ENCODE results near the gene GYG1. TPM values are rescaled to one million over a fixed set of nuclear protein-coding genes. Genes with fewer than 3 reads are reported as not detected.

Gene GYG1
- total RNA-seq, 1 experiment from 2014 or later, result 34.8 TPM

DNA sequence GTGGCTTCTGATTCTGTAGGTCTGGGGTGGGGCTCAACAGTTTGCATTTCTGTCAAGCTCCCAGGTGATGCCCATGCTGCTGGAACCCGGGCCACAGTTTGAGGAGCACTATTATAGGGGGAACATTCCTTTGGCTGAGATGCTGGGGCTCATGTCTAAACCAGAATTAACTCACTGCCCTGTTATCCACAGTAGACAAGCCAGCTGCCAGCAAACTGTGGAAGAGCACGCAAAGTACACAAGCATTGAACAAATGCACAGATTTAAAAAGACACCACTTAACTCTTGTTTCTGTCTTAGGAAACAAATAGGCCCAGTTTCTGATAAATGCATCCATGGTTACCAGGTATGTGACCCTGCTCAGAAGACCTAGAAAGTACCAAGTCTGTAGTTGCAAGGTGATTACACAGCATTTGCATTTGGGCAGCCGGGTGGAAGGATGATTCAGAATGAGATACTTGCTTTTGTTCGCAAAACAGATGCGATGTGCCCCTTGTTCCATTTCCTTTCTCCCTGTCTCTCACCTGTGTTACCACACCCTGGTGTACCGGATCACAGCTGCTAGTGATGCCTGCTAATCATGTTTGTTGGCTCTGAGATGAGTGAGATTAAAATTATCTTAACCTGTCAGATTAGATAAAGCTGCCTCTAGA lies 12.4 kb downstream of the GYG1 start:
- TF ChIP-seq PRRX2 (CRISPR knock-in tag; IDR thresholded peaks at IDR 0.05), result no peak
- no peak for TF ChIP-seq ATF1 (CRISPR knock-in tag; IDR thresholded peaks at IDR 0.05)
- Mint-ChIP-seq H3K4me3 (no peak overlapping the region), H3K27ac (peak overlapping the region; percentile 75), H3K36me3 (peaks cover 8% of the 10 kb centered on the region; the same call in 1 of the 2 replicates), H3K4me1 (peaks cover 42% of the 10 kb centered on the region), H3K9me3 (no peaks in the 10 kb centered on the region), H3K27me3 (ENCODE audit: low read depth) (no peaks in the 10 kb centered on the region)
- ATAC-seq (no peak; the same call in 1 of the 2 replicates), DNase-seq (ENCODE audit: low spot score) (no peak)
- CTCF ChIA-PET, result interaction anchor here (0.7 to 1.7 kb wide), 2 partner anchors 48 to 55 kb away, joined by 3 to 5 read pairs; no protein-coding TSS in a partner anchor
- POLR2A ChIA-PET, result no interaction called here

DNA sequence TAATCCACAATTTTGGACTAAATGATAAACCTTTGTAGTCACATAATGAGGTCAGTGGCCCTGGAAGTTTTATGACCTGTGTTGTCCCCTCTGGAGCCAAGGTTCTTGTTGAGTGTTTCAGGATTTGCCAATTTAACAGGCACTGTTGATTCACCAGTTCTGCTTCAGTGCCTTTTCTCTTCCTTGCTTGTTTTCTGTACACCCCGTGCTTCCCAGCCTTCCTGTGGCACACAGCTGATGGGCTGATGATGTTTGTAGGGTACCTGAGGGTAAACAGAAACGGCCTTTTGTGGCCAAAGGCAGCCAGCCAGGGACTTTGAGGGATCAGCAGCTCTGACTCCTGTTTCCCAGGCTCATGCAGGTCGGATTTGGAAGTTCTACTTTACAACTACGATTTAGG lies 13.3 kb downstream of the GYG1 start:
- ATAC-seq (peak; percentile 43; the same call in 1 of the 2 replicates), DNase-seq (ENCODE audit: low spot score) (no peak)
- Mint-ChIP-seq H3K4me3 (no peak overlapping the region), H3K27me3 (ENCODE audit: low read depth) (no peaks in the 10 kb centered on the region), H3K9me3 (no peaks in the 10 kb centered on the region), H3K27ac (peak overlapping the region; percentile 51), H3K36me3 (peaks cover 12% of the 10 kb centered on the region), H3K4me1 (peaks cover 35% of the 10 kb centered on the region)
- ChIA-PET POLR2A (no interaction called here), CTCF (interaction anchor here (1.7 kb wide), 1 partner anchor 49 kb away, joined by 5 read pairs; no protein-coding TSS in a partner anchor)
- TF ChIP-seq ZNF263 (CRISPR knock-in tag; IDR thresholded peaks at IDR 0.05; ENCODE audit: low read depth) (no peak), ZNF416 (CRISPR knock-in tag; IDR thresholded peaks at IDR 0.05) (no peak), TCF7 (CRISPR knock-in tag; IDR thresholded peaks at IDR 0.05; ENCODE audit: low read depth) (no peak), JAZF1 (CRISPR knock-in tag; IDR thresholded peaks at IDR 0.05) (no peak), ZNF425 (CRISPR knock-in tag; conservative IDR thresholded peaks at IDR 0.05) (no peak), NR1H2 (CRISPR knock-in tag; IDR thresholded peaks at IDR 0.05) (no peak), RELA (CRISPR knock-in tag; IDR thresholded peaks at IDR 0.05; ENCODE audit: borderline replicate concordance) (no peak), FOXK1 (CRISPR knock-in tag; IDR thresholded peaks at IDR 0.05) (no peak), NFYB (CRISPR knock-in tag; conservative IDR thresholded peaks at IDR 0.05; ENCODE audit: low read depth) (no peak), GTF2I (CRISPR knock-in tag; conservative IDR thresholded peaks at IDR 0.05) (no peak), NFATC4 (CRISPR knock-in tag; IDR thresholded peaks at IDR 0.05) (no peak), SMAD4 (CRISPR knock-in tag; IDR thresholded peaks at IDR 0.05) (no peak), ATF3 (CRISPR knock-in tag; conservative IDR thresholded peaks at IDR 0.05) (no peak), OVOL2 (CRISPR knock-in tag; IDR thresholded peaks at IDR 0.05; ENCODE audit: borderline replicate concordance) (no peak), ZNF281 (CRISPR knock-in tag; IDR thresholded peaks at IDR 0.05) (no peak), IRF2 (CRISPR knock-in tag; IDR thresholded peaks at IDR 0.05; ENCODE audit: borderline replicate concordance, low read depth) (no peak)

- H3K4me1 Mint-ChIP-seq, result peaks cover 27% of the 10 kb centered on the region
- DNase-seq (ENCODE audit: low spot score) (no peak), ATAC-seq (no peak)
- CTCF ChIA-PET, result interaction anchor here (1.7 kb wide), 1 partner anchor 50 kb away, joined by 5 read pairs; no protein-coding TSS in a partner anchor
- H3K9me3 Mint-ChIP-seq, result no peaks in the 10 kb centered on the region
- no peak overlapping the region for H3K27ac Mint-ChIP-seq
- peaks cover 16% of the 10 kb centered on the region for H3K36me3 Mint-ChIP-seq
- H3K27me3 Mint-ChIP-seq (ENCODE audit: low read depth), result no peaks in the 10 kb centered on the region
- no peak overlapping the region for H3K4me3 Mint-ChIP-seq
- POLR2A ChIA-PET, result no interaction called here
- TF ChIP-seq, protein P1, sequence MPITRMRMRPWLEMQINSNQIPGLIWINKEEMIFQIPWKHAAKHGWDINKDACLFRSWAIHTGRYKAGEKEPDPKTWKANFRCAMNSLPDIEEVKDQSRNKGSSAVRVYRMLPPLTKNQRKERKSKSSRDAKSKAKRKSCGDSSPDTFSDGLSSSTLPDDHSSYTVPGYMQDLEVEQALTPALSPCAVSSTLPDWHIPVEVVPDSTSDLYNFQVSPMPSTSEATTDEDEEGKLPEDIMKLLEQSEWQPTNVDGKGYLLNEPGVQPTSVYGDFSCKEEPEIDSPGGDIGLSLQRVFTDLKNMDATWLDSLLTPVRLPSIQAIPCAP (CRISPR knock-in tag; IDR thresholded peaks at IDR 0.05), result no peak
- TF ChIP-seq ATF3 (CRISPR knock-in tag; conservative IDR thresholded peaks at IDR 0.05) (no peak), ATF1 (CRISPR knock-in tag; IDR thresholded peaks at IDR 0.05) (no peak)
- TF ChIP-seq, protein P2, sequence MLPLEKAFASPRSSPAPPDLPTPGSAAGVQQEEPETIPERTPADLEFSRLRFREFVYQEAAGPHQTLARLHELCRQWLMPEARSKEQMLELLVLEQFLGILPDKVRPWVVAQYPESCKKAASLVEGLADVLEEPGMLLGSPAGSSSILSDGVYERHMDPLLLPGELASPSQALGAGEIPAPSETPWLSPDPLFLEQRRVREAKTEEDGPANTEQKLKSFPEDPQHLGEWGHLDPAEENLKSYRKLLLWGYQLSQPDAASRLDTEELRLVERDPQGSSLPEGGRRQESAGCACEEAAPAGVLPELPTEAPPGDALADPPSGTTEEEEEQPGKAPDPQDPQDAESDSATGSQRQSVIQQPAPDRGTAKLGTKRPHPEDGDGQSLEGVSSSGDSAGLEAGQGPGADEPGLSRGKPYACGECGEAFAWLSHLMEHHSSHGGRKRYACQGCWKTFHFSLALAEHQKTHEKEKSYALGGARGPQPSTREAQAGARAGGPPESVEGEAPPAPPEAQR (CRISPR knock-in tag; IDR thresholded peaks at IDR 0.05), result no peak
- TF ChIP-seq, protein P3, sequence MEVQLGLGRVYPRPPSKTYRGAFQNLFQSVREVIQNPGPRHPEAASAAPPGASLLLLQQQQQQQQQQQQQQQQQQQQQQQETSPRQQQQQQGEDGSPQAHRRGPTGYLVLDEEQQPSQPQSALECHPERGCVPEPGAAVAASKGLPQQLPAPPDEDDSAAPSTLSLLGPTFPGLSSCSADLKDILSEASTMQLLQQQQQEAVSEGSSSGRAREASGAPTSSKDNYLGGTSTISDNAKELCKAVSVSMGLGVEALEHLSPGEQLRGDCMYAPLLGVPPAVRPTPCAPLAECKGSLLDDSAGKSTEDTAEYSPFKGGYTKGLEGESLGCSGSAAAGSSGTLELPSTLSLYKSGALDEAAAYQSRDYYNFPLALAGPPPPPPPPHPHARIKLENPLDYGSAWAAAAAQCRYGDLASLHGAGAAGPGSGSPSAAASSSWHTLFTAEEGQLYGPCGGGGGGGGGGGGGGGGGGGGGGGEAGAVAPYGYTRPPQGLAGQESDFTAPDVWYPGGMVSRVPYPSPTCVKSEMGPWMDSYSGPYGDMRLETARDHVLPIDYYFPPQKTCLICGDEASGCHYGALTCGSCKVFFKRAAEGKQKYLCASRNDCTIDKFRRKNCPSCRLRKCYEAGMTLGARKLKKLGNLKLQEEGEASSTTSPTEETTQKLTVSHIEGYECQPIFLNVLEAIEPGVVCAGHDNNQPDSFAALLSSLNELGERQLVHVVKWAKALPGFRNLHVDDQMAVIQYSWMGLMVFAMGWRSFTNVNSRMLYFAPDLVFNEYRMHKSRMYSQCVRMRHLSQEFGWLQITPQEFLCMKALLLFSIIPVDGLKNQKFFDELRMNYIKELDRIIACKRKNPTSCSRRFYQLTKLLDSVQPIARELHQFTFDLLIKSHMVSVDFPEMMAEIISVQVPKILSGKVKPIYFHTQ (CRISPR knock-in tag; IDR thresholded peaks at IDR 0.05), result no peak
These were observed 14.1 kb downstream of the GYG1 start for GRCh38 chr3:149005416-149005815.
